NT2/D1 (cell line): ENCODE data around the gene AKAP6.

ENCODE experiments used
- SUZ12 ChIP-seq: IDR thresholded peaks from 2 replicates; pipeline ENCODE4 v1.6.1; 2011; ENCODE audit not compliant: insufficient read length, insufficient read depth; ENCODE audit errors: extremely low read depth
- YY1 ChIP-seq: IDR thresholded peaks from 2 replicates; pipeline ENCODE4 v1.6.1; 2011; ENCODE audit not compliant: insufficient read length, insufficient read depth

DNA sequence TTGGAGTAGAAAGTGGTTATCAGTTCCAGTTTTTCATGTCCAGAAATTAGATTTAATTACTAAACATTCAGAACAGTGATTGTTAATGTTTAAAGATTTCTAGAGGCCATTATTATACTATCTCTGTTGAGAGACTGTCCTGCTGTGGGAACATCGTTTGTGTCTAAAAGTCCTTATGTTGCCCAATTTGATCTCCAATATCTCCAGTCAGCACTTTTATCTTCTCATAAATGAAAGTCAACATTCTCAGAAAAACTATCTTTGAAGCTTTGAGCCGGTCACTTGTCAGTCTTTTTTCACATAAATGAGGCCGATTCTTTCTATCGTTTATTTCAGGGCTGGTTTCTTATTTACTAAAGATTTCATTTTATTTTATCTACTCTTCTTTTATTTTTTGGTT lies 518.8 kb downstream of the AKAP6 start:
- TF ChIP-seq SUZ12 (no peak), YY1 (no peak)
